Measurements from ENCODE around the gene FGF14. TPM values are rescaled to one million over a fixed set of nuclear protein-coding genes. Genes with fewer than 3 reads are reported as not detected.

The FGF14 gene
- total and polyA plus RNA-seq, 2 donors from 2014 or later, result 0.47 to 3.3 TPM

DNA sequence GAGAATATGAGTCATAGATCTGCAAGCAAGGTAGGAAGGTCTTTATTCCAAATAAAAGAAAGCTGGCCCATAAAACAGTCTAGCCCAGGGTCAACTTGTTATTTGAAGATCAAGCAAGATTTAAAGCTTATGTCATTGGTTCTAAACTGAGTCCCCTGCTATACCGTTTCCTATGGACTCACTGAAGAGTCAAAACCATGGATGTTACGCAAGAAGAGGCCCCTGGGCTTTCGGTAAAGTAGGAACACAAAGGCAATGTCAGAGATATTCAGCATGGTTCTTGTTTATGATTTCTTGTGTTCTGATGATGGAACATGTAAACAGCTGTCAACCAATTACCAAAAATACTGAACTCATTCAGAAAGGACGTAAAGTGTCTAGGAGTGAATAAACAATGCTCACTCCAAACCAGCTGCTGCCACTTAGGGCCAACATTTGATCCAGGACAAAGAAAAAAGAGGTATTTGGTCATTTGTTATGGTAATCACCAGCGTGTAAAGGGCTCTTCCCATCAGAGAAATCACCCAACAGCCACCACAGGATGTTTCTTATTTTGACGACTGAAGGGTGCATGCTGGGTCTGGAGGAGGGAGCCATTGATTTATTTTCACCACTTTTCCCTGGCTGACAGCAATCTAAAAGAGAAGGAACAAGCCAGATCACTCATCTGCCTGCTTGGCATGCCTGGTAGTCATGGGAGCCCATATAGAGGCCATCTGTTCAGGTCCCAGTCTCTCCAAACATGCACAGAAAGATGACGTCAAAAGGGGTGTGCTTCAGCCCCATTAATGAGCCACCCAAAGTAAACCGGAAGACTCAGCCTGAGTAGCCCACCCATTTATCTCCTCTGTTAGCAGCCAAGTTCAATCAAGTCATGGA lies 68.3 kb downstream of the FGF14 start:
- Histone ChIP-seq H3K36me3 (ENCODE audit: control insufficient read depth in 2 of 3, insufficient read depth in 3 of 3, low read length in 3 of 3) (no peaks in the 10 kb centered on the region), H3K4me1 (ENCODE audit: control insufficient read depth in 2 of 3, insufficient read depth in 2 of 3, low read depth in 1 of 3, low read length in 3 of 3) (no peaks in the 10 kb centered on the region), H3K27me3 (ENCODE audit: control insufficient read depth, insufficient read depth, low read length) (no peaks in the 10 kb centered on the region), H3K9ac (ENCODE audit: low read length in 3 of 3) (no peak overlapping the region), H3K9me3 (ENCODE audit: control insufficient read depth in 2 of 3, insufficient read depth in 1 of 3, low read length in 3 of 3) (no peaks in the 10 kb centered on the region), H3K27ac (ENCODE audit: low read depth in 2 of 2, low read length in 2 of 2) (no peak overlapping the region), H3K4me3 (ENCODE audit: low read length in 3 of 3) (no peak overlapping the region)
- intact Hi-C loops (cut with DNase I), result no loop called here
- TF ChIP-seq, protein P1, sequence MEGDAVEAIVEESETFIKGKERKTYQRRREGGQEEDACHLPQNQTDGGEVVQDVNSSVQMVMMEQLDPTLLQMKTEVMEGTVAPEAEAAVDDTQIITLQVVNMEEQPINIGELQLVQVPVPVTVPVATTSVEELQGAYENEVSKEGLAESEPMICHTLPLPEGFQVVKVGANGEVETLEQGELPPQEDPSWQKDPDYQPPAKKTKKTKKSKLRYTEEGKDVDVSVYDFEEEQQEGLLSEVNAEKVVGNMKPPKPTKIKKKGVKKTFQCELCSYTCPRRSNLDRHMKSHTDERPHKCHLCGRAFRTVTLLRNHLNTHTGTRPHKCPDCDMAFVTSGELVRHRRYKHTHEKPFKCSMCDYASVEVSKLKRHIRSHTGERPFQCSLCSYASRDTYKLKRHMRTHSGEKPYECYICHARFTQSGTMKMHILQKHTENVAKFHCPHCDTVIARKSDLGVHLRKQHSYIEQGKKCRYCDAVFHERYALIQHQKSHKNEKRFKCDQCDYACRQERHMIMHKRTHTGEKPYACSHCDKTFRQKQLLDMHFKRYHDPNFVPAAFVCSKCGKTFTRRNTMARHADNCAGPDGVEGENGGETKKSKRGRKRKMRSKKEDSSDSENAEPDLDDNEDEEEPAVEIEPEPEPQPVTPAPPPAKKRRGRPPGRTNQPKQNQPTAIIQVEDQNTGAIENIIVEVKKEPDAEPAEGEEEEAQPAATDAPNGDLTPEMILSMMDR (IDR thresholded peaks at IDR 0.05; ENCODE audit: borderline replicate concordance, extremely low read depth, insufficient read depth), result no peak
- FAIRE-seq, result no peak
- no peak for DNase-seq

DNA sequence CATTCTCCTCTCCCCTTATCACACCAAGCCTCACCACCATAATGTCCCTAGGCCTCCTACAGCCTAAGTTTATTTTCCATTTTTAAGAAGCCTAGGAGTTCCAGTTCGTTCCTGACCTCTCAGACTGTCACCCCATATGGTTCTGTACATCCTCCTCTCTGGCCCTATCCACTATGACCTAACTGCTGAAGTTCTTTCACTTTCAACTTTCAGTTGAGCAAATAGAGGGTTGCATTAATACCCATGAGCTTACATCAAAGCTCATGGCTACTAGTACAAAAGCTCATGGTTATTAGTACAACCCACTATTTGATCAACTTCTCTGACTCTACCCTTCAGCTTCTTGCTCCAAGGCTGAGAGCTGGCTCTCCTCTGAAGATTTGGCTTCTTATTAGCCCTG lies 72.9 kb downstream of the FGF14 start:
- DNase-seq (no peak), FAIRE-seq (no peak)
- Histone ChIP-seq H3K27ac (ENCODE audit: low read depth in 2 of 2, low read length in 2 of 2) (no peak overlapping the region), H3K4me1 (ENCODE audit: control insufficient read depth in 2 of 3, insufficient read depth in 2 of 3, low read depth in 1 of 3, low read length in 3 of 3) (no peaks in the 10 kb centered on the region), H3K4me3 (ENCODE audit: low read length in 3 of 3) (no peak overlapping the region), H3K36me3 (ENCODE audit: control insufficient read depth in 2 of 3, insufficient read depth in 3 of 3, low read length in 3 of 3) (no peaks in the 10 kb centered on the region), H3K27me3 (ENCODE audit: control insufficient read depth, insufficient read depth, low read length) (no peaks in the 10 kb centered on the region), H3K9ac (ENCODE audit: low read length in 3 of 3) (no peak overlapping the region), H3K9me3 (ENCODE audit: control insufficient read depth in 2 of 3, insufficient read depth in 1 of 3, low read length in 3 of 3) (no peaks in the 10 kb centered on the region)
- intact Hi-C loops (cut with DNase I), result no loop called here
- TF ChIP-seq, protein P1 (IDR thresholded peaks at IDR 0.05; ENCODE audit: borderline replicate concordance, extremely low read depth, insufficient read depth), result no peak

DNA sequence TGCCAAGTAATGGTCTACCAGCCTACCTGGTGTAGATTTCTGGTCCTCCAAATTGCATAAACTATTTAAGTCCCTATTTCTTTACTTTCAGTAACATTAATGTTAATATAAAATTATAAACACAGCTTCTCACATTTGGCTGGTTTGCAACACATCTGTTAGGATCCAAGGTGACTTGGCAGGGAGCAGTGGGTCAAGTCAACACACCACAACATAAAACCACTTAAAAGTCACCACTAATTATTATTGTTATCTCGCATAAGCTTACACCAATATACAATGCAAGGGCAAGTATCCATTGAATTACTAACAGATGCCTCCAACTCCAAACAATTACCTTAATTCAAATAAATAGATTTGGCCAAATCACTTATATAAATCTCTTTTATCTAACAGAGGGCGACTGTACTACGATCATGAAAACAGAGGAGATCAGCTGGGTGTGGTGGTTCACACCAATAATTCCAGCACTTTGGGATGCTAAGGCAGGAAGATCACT lies 74.7 kb downstream of the FGF14 start:
- DNase-seq (no peak), FAIRE-seq (no peak)
- Histone ChIP-seq H3K4me1 (ENCODE audit: control insufficient read depth in 2 of 3, insufficient read depth in 2 of 3, low read depth in 1 of 3, low read length in 3 of 3) (no peaks in the 10 kb centered on the region), H3K9ac (ENCODE audit: low read length in 3 of 3) (no peak overlapping the region), H3K9me3 (ENCODE audit: control insufficient read depth in 2 of 3, insufficient read depth in 1 of 3, low read length in 3 of 3) (no peaks in the 10 kb centered on the region), H3K4me3 (ENCODE audit: low read length in 3 of 3) (no peak overlapping the region), H3K27ac (ENCODE audit: low read depth in 2 of 2, low read length in 2 of 2) (no peak overlapping the region), H3K27me3 (ENCODE audit: control insufficient read depth, insufficient read depth, low read length) (no peaks in the 10 kb centered on the region), H3K36me3 (ENCODE audit: control insufficient read depth in 2 of 3, insufficient read depth in 3 of 3, low read length in 3 of 3) (no peaks in the 10 kb centered on the region)
- TF ChIP-seq, protein P1 (IDR thresholded peaks at IDR 0.05; ENCODE audit: borderline replicate concordance, extremely low read depth, insufficient read depth), result no peak
- intact Hi-C loops (cut with DNase I), result no loop called here

Measured in kidney (tissue), 14 donors.